Measurements from ENCODE around the gene SLC25A53. TPM values are rescaled to one million over a fixed set of nuclear protein-coding genes. Genes with fewer than 3 reads are reported as not detected.
"Not testable (repeated sequence)": the region's sequence is repeated elsewhere in the genome, so short reads cannot be mapped to it uniquely, and the experiment has no call there.

Gene SLC25A53
- total and polyA plus RNA-seq, 2 experiments from 2014 or later, result 2.2 to 3.7 TPM

DNA sequence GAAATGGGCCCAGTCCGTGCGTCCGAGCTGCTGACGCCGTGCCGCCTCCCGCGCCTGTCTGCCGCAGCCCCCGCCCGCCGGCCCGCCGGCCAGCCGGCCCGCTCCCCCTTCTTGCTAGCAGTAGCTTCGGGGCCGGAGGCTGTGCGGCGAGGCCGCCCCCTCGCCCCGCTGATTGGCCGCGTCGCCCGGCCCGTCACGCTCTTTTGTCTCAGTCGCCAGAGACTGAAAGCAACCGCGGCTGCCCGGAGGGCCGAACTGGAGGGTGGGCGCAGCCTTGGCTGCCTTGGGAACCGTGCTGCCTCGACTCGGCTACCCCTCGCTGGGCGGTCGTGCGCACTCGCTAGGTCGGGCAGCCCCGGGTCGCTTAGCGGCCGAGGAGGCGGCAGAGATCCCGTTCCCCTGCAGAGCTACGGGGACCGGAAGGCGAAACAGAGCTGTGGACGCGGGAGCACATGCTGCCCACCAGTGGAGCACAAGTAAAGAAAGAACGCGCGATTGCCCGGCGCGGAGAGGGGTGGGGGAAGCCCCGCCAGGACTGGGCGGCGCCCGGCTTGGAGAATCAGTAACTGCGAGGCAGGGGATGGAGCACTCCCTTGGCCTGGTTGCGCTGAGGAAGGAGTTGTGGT lies 44.4 kb downstream of the SLC25A53 start, which contains the start of gene ZCCHC18 (continued):
- no peak for TF ChIP-seq ZNF462 (CRISPR knock-in tag; IDR thresholded peaks at IDR 0.05)

DNA sequence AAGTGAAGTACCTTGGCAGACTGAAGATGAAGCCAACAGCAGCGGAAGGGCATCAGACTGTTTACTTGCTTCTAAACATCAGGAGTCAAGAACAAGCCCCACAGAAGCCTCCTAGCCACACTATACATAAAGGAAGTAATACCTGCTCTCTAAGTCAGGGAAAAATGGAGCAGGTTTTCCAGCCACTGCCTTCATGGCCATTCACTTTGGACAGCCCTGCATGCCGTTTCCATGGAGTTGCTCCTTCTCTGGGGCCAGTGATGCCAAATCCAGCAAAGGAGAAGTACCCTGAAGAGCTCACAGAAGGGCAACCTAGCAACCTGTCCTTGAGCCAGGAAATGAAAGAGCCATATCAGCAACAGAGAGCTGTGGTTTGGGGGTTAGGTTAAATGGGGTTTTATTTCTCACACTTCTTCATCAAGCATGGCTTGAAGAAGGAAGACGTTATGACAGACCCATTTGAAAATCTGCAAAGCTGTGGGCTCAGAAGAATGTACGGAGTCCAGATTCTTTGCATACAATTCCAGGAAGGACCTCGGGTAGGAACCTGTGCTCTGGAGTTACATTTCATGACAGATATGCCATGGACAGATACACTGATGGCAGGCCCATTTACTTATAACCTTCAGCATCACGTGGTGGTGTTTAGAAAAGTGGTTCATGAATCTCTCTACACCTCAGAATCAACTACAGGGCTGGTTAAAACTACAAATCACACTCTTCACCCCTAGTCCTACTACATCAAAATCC lies 46.1 kb downstream of the SLC25A53 start:
- H3K9me3 Mint-ChIP-seq; H3K27ac Mint-ChIP-seq; H3K27me3 ChIP-seq (ENCODE audit: insufficient read depth); H3K27ac ChIP-seq (ENCODE audit: low read depth); H3K36me3 Mint-ChIP-seq (ENCODE audit: low read depth); H3F3A ChIP-seq (replicated peaks; ENCODE audit: low read depth); H3K9me2 ChIP-seq (ENCODE audit: insufficient read depth); H3K79me2 ChIP-seq (replicated peaks; ENCODE audit: insufficient read depth); DNase-seq (ENCODE audit: low spot score); H3K4me1 ChIP-seq (ENCODE audit: insufficient read depth); H3K4me3 ChIP-seq; H3K27me3 Mint-ChIP-seq (ENCODE audit: insufficient read depth, low read depth, poor library complexity); H3K36me3 ChIP-seq (ENCODE audit: insufficient read depth); H2AFZ ChIP-seq; ATAC-seq; H4K20me1 ChIP-seq (replicated peaks; ENCODE audit: insufficient read depth); H3K4me2 ChIP-seq; H3K4me3 Mint-ChIP-seq: not testable (repeated sequence)
- H3K4me1 Mint-ChIP-seq, result peaks cover 20% of the 10 kb centered on the region; the same call in 2 of the 3 replicates

DNA sequence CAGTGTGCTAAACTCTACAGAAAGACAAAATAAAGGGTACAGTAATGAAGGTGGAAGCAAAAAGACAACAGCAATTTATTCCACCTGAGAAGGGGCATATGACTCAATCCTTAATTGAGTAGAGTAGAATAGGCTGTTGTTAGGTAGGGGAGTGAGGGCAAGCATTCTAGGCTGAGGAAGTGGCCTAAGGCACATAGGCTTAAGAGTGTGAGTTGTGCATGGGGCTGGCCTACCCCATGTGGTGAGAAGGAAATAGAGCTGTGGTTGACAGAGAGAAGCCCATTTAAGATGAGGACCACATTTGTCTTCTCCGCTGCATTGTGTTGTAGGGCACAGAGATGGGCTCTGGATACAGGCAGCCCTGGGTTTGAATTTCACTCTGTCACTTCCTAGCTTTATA lies 47.9 kb downstream of the SLC25A53 start:
- H3K4me1 Mint-ChIP-seq, result peaks cover 12% of the 10 kb centered on the region; the same call in 2 of the 3 replicates
- H3K27ac ChIP-seq (ENCODE audit: low read depth), result no peak overlapping the region
- no peaks in the 10 kb centered on the region for H3K36me3 ChIP-seq (ENCODE audit: insufficient read depth)
- TF ChIP-seq ZNF114 (CRISPR knock-in tag; IDR thresholded peaks at IDR 0.05) (no peak), POLR2AphosphoS5 (IDR thresholded peaks at IDR 0.05; ENCODE audit: low read depth) (no peak), CREB1 (CRISPR knock-in tag; IDR thresholded peaks at IDR 0.05; ENCODE audit: low read depth) (no peak), ZNF331 (CRISPR knock-in tag; IDR thresholded peaks at IDR 0.05; ENCODE audit: low read depth) (no peak), JUNB (IDR thresholded peaks at IDR 0.05; ENCODE audit: unreplicated experiment) (no peak), EZH2 (IDR thresholded peaks at IDR 0.05; ENCODE audit: low read depth, unreplicated experiment) (no peak)

More for the DNA sequence above, 47.9 kb downstream of the SLC25A53 start:
- Histone ChIP-seq H3F3A (replicated peaks; ENCODE audit: low read depth) (no peaks in the 10 kb centered on the region), H3K27me3 (ENCODE audit: insufficient read depth) (no peaks in the 10 kb centered on the region), H3K79me2 (replicated peaks; ENCODE audit: insufficient read depth) (no peaks in the 10 kb centered on the region), H3K9me2 (ENCODE audit: insufficient read depth) (no peaks in the 10 kb centered on the region), H2AFZ (no peak overlapping the region), H3K4me2 (no peak overlapping the region), H3K4me3 (no peak overlapping the region), H3K4me1 (ENCODE audit: insufficient read depth) (peaks cover 5% of the 10 kb centered on the region), H4K20me1 (replicated peaks; ENCODE audit: insufficient read depth) (no peaks in the 10 kb centered on the region; the same call in 1 of the 2 replicates)
- DNase-seq (ENCODE audit: low spot score) (no peak), ATAC-seq (no peak)
- Mint-ChIP-seq H3K27me3 (ENCODE audit: insufficient read depth, low read depth, poor library complexity) (peaks cover 6% of the 10 kb centered on the region), H3K9me3 (no peaks in the 10 kb centered on the region), H3K4me3 (no peak overlapping the region), H3K27ac (no peak overlapping the region), H3K36me3 (ENCODE audit: low read depth) (no peaks in the 10 kb centered on the region)
